ENCODE data around the gene MAP3K15. TPM values are rescaled to one million over a fixed set of nuclear protein-coding genes. Genes with fewer than 3 reads are reported as not detected.

The MAP3K15 gene
- total and polyA plus RNA-seq, 10 of the 15 experiments (the other 5 are each of a cell fraction or from before 2014, with no cell fraction given): 0.03 to 0.16 TPM; not detected in 8

GRCh38 chrX:19344661-19345060 is 170.6 kb downstream of the MAP3K15 start (continued):
- TF ChIP-seq HCFC1 (IDR thresholded peaks at IDR 0.05; ENCODE audit: low read length): no peak
- TF ChIP-seq BCLAF1 (IDR thresholded peaks at IDR 0.05): no peak
- no peak for TF ChIP-seq SMAD5 (IDR thresholded peaks at IDR 0.05; ENCODE audit: low read depth)
- TF ChIP-seq ZBTB4 (CRISPR knock-in tag; IDR thresholded peaks at IDR 0.05): no peak
- no peak for TF ChIP-seq IRF3 (IDR thresholded peaks at IDR 0.05)
- no peak for TF ChIP-seq SMARCA5 (IDR thresholded peaks at IDR 0.05)
- TF ChIP-seq SREBF2 (IDR thresholded peaks at IDR 0.05; ENCODE audit: low read length): no peak
- no peak for TF ChIP-seq MYC (IDR thresholded peaks at IDR 0.05; ENCODE audit: insufficient read depth, insufficient read length, insufficient replicate concordance, low read length, severe bottlenecking)
